HepG2 (cell line): ENCODE results near the gene AHSG. TPM values are rescaled to one million over a fixed set of nuclear protein-coding genes. Genes with fewer than 3 reads are reported as not detected.

Experiments used
- BCL6 ChIP-seq: IDR thresholded peaks from 2 replicates; pipeline ENCODE4 v1.6.1; 2016; ENCODE audit warnings: missing genetic modification reagents, missing compliant biosample characterization
- EP300 ChIP-seq, 3 experiments: sonication (generic) in 1 of 3; formaldehyde crosslinking in 1 of 3; IDR thresholded peaks; 2 replicates each; pipeline versions ENCODE4 v1.5.1 to v1.6.1; 2011 to 2020; ENCODE audit warnings: low read depth in 2 of 3, low read length in 2 of 3, borderline replicate concordance in 1 of 3, improper control_type of control experiment in 1 of 3, mild to moderate bottlenecking in 1 of 3, missing genetic modification reagents in 1 of 3, moderate library complexity in 1 of 3
- GFI1 ChIP-seq: sonication (generic); formaldehyde crosslinking; IDR thresholded peaks from 2 replicates; pipeline ENCODE4 v1.5.0; 2020; ENCODE audit warnings: missing genetic modification reagents, mild to moderate bottlenecking, borderline replicate concordance
- HNF4A ChIP-seq: sonication (generic); formaldehyde crosslinking; IDR thresholded peaks from 2 replicates; pipeline ENCODE4 v1.4.0; 2020; ENCODE audit warnings: missing genetic modification reagents
- HNRNPLL ChIP-seq: fragments of 200-400 bp; formaldehyde crosslinking; IDR thresholded peaks from 2 replicates; pipeline ENCODE4 v1.6.1; 2017; ENCODE audit warnings: mild to moderate bottlenecking, low read depth, low read length; ENCODE audit not compliant: poor library complexity, severe bottlenecking
- PHF21A ChIP-seq: sonication (generic); formaldehyde crosslinking; IDR thresholded peaks from 2 replicates; pipeline ENCODE4 v1.5.0; 2020; ENCODE audit warnings: mild to moderate bottlenecking, missing genetic modification reagents
- POGZ ChIP-seq: sonication (generic); formaldehyde crosslinking; IDR thresholded peaks from 2 replicates; pipeline ENCODE4 v1.4.0; 2020; ENCODE audit warnings: mild to moderate bottlenecking, missing genetic modification reagents
- RBM39 ChIP-seq: fragments of 200-400 bp; formaldehyde crosslinking; IDR thresholded peaks from one replicate; pipeline ENCODE4 v1.6.1; 2018; ENCODE audit warnings: antibody characterized with exemption, mild to moderate bottlenecking, low read depth, low read length; ENCODE audit not compliant: poor library complexity, severe bottlenecking
- SP2 ChIP-seq: sonication (generic); formaldehyde crosslinking; IDR thresholded peaks from 2 replicates; pipeline ENCODE4 v1.5.1; 2020; ENCODE audit warnings: mild to moderate bottlenecking, missing genetic modification reagents
- ZNF367 ChIP-seq: sonication (generic); formaldehyde crosslinking; IDR thresholded peaks from 2 replicates; pipeline ENCODE4 v1.4.0; 2020; ENCODE audit warnings: missing genetic modification reagents, borderline replicate concordance
- polyA plus RNA-seq, 8 experiments: library from polyadenylated mRNA; depleted of rRNA in 3 of 8; stranded (reverse) in 7 of 8; unstranded in 1 of 8; fragments of >200 nt; fragmentation: Illumina TruSeq in 4 of 8; extraction: Trizol in 4 of 8; gene quantifications; 2 replicates each; pipeline versions ENCODE4 v1.2.1 to v1.2.3, GENCODE V29; 2011 to 2016; ENCODE audit warnings: low read depth in 4 of 8, missing spikeins in 1 of 8, mixed read lengths in 1 of 8; ENCODE audit not compliant: insufficient read depth in 1 of 8
- total RNA-seq, 5 experiments: library from RNA; depleted of rRNA; stranded (reverse); fragments of >200 nt; fragmentation: Illumina TruSeq; extraction: Trizol; gene quantifications; 2 replicates each; pipeline ENCODE4 v1.2.3, GENCODE V29; 2016; ENCODE audit warnings: low read depth in 1 of 5
- TF ChIP-seq, protein P1 (sequence below): sonication (generic); formaldehyde crosslinking; IDR thresholded peaks from 2 replicates; pipeline ENCODE4 v1.4.0; 2020; ENCODE audit warnings: missing genetic modification reagents
- TF ChIP-seq, protein P2 (sequence below): sonication (generic); formaldehyde crosslinking; conservative IDR thresholded peaks from 2 replicates; pipeline ENCODE4 v1.4.0; 2020; ENCODE audit warnings: missing genetic modification reagents
- TF ChIP-seq, protein P3 (sequence below): IDR thresholded peaks from 2 replicates; pipeline ENCODE4 v1.4.0; 2020; ENCODE audit warnings: mild to moderate bottlenecking, missing genetic modification reagents
- TF ChIP-seq, protein P4 (sequence below): sonication (generic); formaldehyde crosslinking; IDR thresholded peaks from 2 replicates; pipeline ENCODE4 v1.8.1; 2022; ENCODE audit warnings: low read depth, mild to moderate bottlenecking, missing genetic modification reagents

AHSG gene
- total and polyA plus RNA-seq, 2 of the 13 experiments (the other 11 are each of a cell fraction or from before 2014, with no cell fraction given): 2,043 to 19,152 TPM

DNA sequence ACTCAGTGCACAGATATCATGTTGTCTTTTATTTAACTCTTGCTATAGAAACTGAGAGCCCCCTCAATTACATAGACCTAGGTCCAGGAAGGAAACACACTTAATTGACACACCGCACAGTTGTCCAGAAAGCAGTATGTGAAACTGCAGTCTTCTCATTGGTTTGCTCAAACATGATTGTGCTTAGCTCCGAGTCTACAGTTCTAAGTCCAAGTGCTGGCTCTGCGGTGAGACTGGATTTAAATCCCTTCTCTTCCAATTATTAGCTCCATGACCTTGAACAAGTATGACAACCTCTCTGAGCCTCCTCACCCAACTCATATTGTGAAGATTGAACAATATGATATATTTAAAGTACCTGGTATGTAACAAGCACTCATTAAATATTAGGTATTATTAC, 19.0 kb upstream of the AHSG start (continued):
- TF ChIP-seq, protein P1, sequence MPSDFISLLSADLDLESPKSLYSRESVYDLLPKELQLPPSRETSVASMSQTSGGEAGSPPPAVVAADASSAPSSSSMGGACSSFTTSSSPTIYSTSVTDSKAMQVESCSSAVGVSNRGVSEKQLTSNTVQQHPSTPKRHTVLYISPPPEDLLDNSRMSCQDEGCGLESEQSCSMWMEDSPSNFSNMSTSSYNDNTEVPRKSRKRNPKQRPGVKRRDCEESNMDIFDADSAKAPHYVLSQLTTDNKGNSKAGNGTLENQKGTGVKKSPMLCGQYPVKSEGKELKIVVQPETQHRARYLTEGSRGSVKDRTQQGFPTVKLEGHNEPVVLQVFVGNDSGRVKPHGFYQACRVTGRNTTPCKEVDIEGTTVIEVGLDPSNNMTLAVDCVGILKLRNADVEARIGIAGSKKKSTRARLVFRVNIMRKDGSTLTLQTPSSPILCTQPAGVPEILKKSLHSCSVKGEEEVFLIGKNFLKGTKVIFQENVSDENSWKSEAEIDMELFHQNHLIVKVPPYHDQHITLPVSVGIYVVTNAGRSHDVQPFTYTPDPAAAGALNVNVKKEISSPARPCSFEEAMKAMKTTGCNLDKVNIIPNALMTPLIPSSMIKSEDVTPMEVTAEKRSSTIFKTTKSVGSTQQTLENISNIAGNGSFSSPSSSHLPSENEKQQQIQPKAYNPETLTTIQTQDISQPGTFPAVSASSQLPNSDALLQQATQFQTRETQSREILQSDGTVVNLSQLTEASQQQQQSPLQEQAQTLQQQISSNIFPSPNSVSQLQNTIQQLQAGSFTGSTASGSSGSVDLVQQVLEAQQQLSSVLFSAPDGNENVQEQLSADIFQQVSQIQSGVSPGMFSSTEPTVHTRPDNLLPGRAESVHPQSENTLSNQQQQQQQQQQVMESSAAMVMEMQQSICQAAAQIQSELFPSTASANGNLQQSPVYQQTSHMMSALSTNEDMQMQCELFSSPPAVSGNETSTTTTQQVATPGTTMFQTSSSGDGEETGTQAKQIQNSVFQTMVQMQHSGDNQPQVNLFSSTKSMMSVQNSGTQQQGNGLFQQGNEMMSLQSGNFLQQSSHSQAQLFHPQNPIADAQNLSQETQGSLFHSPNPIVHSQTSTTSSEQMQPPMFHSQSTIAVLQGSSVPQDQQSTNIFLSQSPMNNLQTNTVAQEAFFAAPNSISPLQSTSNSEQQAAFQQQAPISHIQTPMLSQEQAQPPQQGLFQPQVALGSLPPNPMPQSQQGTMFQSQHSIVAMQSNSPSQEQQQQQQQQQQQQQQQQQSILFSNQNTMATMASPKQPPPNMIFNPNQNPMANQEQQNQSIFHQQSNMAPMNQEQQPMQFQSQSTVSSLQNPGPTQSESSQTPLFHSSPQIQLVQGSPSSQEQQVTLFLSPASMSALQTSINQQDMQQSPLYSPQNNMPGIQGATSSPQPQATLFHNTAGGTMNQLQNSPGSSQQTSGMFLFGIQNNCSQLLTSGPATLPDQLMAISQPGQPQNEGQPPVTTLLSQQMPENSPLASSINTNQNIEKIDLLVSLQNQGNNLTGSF: no peak
- TF ChIP-seq, protein P2, sequence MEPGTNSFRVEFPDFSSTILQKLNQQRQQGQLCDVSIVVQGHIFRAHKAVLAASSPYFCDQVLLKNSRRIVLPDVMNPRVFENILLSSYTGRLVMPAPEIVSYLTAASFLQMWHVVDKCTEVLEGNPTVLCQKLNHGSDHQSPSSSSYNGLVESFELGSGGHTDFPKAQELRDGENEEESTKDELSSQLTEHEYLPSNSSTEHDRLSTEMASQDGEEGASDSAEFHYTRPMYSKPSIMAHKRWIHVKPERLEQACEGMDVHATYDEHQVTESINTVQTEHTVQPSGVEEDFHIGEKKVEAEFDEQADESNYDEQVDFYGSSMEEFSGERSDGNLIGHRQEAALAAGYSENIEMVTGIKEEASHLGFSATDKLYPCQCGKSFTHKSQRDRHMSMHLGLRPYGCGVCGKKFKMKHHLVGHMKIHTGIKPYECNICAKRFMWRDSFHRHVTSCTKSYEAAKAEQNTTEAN (CRISPR knock-in tag): peak; percentile 99
- TF ChIP-seq SP2 (CRISPR knock-in tag) (peak; percentile 53; the same call in 1 of the 2 replicates), BCL6 (CRISPR knock-in tag) (0 out of 2 replicates have a peak, but pooled peaks have one; percentile 30), HNF4A (CRISPR knock-in tag) (peak; percentile 90), PHF21A (peak; percentile 36; the same call in 1 of the 2 replicates), HNRNPLL (no peak), POGZ (peak; percentile 38; the same call in 1 of the 2 replicates), RBM39 (no peak), GFI1 (CRISPR knock-in tag) (peak; percentile 40; the same call in 1 of the 2 replicates), ZNF367 (CRISPR knock-in tag) (no peak), EP300 (IDR thresholded peaks at IDR 0.05; ENCODE audit: low read depth in 2 of 2, low read length in 2 of 2) (peak in 1 of 2 experiments; percentile 59; a peak in 2 of 4 replicates), EP300 (CRISPR knock-in tag; IDR thresholded peaks at IDR 0.05; ENCODE audit: borderline replicate concordance) (no peak)
- TF ChIP-seq, protein P3, sequence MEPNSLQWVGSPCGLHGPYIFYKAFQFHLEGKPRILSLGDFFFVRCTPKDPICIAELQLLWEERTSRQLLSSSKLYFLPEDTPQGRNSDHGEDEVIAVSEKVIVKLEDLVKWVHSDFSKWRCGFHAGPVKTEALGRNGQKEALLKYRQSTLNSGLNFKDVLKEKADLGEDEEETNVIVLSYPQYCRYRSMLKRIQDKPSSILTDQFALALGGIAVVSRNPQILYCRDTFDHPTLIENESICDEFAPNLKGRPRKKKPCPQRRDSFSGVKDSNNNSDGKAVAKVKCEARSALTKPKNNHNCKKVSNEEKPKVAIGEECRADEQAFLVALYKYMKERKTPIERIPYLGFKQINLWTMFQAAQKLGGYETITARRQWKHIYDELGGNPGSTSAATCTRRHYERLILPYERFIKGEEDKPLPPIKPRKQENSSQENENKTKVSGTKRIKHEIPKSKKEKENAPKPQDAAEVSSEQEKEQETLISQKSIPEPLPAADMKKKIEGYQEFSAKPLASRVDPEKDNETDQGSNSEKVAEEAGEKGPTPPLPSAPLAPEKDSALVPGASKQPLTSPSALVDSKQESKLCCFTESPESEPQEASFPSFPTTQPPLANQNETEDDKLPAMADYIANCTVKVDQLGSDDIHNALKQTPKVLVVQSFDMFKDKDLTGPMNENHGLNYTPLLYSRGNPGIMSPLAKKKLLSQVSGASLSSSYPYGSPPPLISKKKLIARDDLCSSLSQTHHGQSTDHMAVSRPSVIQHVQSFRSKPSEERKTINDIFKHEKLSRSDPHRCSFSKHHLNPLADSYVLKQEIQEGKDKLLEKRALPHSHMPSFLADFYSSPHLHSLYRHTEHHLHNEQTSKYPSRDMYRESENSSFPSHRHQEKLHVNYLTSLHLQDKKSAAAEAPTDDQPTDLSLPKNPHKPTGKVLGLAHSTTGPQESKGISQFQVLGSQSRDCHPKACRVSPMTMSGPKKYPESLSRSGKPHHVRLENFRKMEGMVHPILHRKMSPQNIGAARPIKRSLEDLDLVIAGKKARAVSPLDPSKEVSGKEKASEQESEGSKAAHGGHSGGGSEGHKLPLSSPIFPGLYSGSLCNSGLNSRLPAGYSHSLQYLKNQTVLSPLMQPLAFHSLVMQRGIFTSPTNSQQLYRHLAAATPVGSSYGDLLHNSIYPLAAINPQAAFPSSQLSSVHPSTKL (CRISPR knock-in tag): peak; percentile 62
- TF ChIP-seq, protein P4, sequence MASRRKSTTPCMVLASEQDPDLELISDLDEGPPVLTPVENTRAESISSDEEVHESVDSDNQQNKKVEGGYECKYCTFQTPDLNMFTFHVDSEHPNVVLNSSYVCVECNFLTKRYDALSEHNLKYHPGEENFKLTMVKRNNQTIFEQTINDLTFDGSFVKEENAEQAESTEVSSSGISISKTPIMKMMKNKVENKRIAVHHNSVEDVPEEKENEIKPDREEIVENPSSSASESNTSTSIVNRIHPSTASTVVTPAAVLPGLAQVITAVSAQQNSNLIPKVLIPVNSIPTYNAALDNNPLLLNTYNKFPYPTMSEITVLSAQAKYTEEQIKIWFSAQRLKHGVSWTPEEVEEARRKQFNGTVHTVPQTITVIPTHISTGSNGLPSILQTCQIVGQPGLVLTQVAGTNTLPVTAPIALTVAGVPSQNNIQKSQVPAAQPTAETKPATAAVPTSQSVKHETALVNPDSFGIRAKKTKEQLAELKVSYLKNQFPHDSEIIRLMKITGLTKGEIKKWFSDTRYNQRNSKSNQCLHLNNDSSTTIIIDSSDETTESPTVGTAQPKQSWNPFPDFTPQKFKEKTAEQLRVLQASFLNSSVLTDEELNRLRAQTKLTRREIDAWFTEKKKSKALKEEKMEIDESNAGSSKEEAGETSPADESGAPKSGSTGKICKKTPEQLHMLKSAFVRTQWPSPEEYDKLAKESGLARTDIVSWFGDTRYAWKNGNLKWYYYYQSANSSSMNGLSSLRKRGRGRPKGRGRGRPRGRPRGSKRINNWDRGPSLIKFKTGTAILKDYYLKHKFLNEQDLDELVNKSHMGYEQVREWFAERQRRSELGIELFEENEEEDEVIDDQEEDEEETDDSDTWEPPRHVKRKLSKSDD (CRISPR knock-in tag): no peak
